Stimulated activated CD4-positive, alpha-beta T cell treated with anti-CD3 and anti-CD28 coated beads, Interleukin-12 subunit alpha, Interleukin-12 subunit beta, amount 100 ng/mL, for 48 hours (primary cell): ENCODE measurements around the gene VSTM2B.
"Not testable (repeated sequence)": the region's sequence is repeated elsewhere in the genome, so short reads cannot be mapped to it uniquely, and the experiment has no call there.

Experiments
- DNase-seq, 3 donors: peaks; one replicate each; pipeline ENCODE4 v3.0.0-alpha.2; 2020; ENCODE audit warnings: low read depth in 2 of 3, low spot score in 1 of 3

VSTM2B gene

DNA sequence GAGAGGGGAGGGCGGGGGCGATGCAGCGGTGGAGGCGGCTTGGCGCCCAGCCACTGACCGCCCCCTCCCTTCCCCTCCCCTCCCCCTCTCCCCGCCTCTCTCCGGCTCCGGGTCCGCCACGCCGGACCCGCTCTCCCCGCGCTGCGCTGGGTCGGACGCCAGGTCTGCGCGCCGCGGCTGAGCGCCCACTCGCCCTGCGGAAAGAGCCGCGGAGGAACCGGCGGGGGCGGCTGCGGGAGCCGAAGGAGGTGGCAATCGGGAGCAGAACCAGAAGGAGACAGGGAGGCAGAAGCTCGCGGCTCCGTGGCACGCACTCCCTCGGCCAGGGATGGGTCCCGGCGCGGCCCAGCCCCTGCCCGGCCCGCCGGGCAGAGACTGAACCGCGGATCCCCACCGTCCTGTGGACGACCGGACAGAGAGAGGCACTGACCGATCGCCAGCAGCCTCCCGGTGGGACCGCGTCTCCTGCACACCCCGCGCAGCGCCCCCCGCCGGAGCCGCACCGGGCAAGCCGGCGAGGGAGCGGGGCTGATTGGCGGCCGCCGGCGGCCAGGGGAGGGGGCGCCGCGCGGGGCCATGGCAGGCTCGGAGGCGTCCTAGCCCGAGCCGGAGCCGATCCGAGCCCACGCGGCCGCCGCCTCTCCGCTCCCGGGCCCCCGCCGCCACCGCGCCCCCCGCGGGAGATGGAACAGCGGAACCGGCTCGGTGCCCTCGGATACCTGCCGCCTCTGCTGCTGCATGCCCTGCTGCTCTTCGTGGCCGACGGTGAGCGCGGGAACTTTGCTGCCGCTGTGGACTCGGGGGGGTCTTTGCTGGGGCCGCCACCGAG is at the start of gene VSTM2B:
Gene VSTM2B (plus strand): TSS at position 94 of the 829 bp plus-strand sequence. CDS start 590 bp downstream, at position 684.
- no peak for DNase-seq

- no peak for DNase-seq
Observed at GRCh38 chr19:29476528-29476927, 49.3 kb upstream of the VSTM2B start.

DNA sequence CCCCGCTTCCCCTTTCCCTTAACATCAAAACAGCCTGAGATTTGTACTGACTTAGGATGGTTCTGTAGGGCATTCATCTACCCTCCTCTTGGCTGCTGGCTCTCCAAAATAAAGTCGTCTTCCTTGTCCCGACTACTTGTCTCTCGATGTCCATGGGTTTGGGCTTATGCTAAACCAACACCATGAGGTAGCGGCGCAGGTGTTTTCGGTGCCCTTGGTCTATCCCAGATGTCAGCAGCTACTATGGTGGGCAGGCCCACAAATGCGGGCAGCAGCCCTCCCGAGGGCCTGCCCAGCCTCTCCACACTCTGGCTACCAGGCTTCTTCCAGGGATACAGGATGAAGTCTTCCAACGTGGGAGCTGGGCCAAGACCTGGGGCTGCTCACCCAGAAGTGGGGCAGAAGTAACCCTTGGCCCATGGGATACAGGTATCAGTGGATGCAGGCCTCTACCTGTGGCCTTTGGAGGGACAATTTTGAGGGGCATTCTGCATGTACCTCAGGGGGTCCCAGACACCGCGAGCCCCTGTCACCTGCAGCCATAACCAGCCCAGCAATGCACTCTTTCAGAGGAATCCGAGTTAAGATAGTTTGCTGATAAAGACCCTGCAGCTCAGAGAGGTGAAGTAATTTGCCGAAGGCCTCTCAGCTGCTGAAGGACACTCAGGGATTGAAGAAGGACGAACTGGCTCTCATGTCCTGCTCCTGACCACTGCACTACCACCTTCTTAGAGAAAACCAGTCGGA is 47.8 kb upstream of the VSTM2B start:
- no peak for DNase-seq

GRCh38 chr19:29478578-29479565 is 46.9 kb upstream of the VSTM2B start:
- peak in 1 of 3 donors; percentile 1 for DNase-seq

- no peak for DNase-seq
Observed at GRCh38 chr19:29479941-29480340, 45.9 kb upstream of the VSTM2B start.

DNA sequence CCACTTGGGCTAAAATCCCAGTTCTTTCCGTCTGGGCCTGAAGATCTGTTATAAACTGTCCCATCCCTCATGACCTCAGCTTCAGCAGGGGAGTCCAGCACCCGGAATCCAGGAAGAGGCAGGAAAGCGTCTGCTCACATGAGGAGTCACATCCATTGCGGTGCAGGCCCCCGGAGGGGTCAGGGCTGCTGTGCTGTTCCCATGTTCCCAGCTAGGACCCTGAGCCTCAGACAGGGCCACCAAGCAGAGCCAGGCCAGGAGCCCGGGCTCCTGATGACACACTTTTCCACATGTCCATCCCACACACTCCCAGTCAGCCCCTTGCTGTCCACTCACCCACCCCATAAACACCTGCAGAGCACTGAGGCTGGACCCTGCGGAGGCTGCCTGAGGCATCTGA is 45.3 kb upstream of the VSTM2B start:
- DNase-seq: no peak

DNA sequence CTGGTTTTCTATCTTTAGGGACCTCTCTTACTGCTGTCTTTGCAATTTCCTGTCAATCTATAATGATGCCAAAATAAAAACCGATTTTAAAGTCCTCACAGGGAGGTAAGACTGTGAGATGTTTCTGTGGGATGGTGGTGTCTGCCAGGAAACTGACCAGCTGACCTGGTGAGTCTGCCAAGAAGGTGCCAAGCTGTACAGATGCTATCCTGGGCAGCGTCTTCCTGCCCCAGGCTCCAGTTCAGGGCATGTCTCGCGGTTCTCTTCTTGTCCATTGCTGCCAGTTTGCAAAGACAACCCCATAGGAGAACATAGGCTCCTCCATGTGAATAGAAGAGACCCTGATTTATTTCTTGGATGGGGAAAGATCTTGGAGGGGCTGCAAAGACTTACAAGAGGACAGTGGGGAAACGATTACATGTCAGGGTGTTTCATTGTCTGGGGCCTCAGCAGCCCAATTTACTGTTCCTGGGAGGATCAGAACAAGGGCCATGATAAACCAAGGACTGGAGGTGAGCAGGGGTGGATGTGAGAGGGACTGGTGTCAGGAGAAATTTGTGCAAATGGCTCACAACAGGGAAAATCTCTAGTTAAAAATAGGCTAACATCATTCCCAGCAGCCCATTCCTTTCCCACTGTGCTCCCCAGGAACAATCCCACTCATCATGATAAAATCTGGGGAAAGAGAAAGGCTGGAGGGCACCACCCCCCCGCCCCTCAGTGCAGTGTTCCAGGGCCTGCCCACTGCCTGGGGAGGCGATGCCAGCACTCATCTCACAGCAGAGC is 42.7 kb upstream of the VSTM2B start:
- DNase-seq: no peak

GRCh38 chr19:29483641-29483920 is 42.2 kb upstream of the VSTM2B start:
- DNase-seq: no peak

- DNase-seq: no peak
Observed at GRCh38 chr19:29483944-29484581, 41.7 kb upstream of the VSTM2B start.

GRCh38 chr19:29484876-29485275 is 40.9 kb upstream of the VSTM2B start:
- no peak for DNase-seq

DNA sequence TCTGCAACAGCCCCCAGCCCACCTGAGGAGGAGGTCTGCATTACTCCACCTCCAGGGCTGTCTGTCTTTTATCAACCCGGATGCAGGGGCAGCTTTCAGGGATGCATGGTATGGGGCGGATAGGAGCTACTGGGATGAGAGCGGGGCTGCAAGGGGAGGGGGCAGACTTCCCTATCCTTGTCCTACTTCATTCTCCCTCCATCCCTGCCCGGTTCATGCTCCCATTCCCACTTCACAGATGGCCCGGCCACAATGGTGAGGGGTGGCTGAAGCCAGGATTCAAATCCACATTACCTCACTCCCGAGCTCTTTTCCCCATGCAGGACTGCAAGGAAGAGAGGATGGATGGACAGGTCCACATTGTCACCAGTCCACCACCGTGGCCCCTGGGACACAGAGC is 40.5 kb upstream of the VSTM2B start:
- no peak for DNase-seq

GRCh38 chr19:29486961-29487360 is 38.8 kb upstream of the VSTM2B start:
- not testable (repeated sequence) for DNase-seq

GRCh38 chr19:29487432-29487831 is 38.4 kb upstream of the VSTM2B start:
- no peak for DNase-seq

DNA sequence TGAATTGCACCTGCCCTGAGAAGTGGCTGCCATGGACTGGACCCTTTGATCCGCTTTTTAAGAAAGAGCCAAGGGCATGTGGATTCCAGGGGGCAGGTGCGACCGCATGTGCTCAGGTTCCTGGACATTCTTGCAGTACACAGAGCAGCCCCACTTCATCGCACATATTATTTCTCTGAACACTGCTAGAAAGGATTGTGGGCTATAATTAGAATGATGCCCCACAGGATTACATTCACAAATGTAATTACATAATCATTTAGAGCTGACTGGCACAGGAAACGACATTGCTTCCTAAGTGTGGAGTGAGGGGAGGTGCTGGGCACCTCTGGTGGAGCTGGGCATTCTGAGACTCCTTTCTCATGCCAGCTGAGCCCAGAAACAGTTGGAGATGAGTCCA is 37.5 kb upstream of the VSTM2B start:
- no peak for DNase-seq

DNA sequence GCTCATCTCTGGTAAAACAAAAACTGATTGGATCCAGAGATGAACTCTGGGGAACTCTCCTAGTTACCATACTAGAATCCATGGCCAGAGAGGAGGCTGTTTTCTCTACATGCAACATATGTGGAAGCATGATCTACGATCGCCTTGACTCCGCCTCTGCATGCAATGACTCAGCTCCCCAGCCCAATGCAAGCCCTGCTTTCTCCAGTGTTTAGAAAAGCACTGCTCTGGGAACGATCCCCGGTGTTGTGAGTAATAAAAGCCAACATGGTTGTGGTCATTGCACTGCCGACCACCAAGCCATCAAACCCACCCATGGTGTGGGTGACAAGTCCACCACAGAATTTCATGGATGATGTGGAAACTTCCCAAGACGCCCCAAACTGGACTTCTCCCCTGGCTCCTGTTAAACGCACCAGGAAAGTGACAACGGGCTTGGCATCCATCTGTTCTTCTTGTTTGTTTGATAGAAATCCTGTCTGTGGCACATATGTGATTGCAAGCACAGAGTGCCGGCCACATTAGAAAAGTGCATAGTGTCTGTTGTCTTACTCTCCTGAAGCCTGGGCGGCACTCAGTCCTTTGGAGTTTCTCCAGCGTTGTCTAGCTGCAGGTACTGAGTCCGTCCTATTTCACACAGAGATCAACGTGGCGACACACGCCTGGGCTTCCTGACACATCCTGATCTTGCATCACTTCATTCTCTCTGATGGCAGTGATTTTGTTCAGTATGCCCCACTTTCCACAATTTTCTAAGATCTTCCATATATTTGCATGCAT is 36.4 kb upstream of the VSTM2B start:
- DNase-seq: no peak

DNA sequence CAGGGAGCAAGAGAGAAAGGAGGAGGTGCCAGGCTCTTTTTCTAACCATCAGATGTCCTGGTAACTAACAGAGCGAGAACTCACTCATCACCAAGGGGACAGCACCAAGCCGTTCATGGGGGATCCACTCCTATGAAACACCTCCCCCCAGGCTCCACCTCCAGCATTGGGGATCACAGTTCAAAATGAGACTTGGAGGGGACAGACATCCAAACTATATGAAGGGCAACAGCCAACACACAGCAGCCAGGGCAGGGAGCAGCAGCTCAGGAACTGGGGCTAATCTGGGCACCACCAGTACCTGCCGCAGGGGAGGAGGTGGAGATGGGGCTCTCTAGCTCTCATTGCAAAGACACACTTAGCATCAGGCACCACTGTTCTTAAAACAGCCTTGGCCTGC is 34.3 kb upstream of the VSTM2B start:
- DNase-seq: no peak

- no peak for DNase-seq
Observed at GRCh38 chr19:29491995-29492577, 33.7 kb upstream of the VSTM2B start.

DNA sequence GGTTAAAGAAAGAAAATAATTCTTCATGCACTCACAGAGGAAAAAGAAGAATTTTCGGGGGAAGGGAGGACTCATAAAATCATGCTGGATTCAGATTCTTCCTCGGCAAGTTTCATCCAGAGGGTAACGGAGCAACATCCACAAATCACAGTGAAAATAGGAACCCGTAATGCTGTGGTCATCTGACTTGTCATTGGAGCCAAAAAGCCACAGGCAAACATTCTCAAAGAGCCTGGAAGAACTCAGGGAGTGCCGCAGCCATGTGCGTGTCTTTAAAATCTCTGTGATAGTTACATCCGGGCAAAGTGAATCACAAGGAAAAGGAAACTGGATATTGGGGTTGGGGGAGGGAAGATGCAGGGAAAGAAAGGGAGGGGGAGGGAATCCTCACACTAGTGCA is 33.0 kb upstream of the VSTM2B start:
- no peak for DNase-seq

DNA sequence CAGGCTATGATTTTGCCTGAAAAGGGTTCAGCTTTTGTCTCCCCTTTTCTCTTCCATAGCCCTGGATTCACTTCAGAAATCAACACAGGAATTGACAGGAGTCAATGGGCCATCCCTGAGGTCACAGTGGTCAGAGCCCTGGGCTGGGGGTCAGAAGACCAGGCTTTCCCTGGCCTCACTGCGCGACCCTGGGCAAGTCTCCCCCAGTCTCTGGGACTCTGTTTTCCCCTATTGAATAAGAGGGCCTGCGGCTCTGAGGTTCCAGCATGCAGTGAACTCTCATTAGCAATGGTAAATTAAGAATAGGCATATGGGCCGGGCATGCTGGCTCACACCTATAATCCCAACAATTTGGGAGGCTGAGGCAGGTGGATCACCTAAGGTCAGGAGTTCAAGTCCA is 30.7 kb upstream of the VSTM2B start:
- no peak for DNase-seq
